Activated T-helper 1 cell treated with anti-CD3 and anti-CD28 coated beads, Interleukin-2, amount 50 U/mL, for 16 hours (primary cell): Measurements from ENCODE around the gene EDEM2.
"Not testable (repeated sequence)": the region's sequence is repeated elsewhere in the genome, so short reads cannot be mapped to it uniquely, and the experiment has no call there.

Experiments
- DNase-seq, 2 donors: peaks; one replicate each; pipeline ENCODE4 v3.0.0-alpha.2; 2020; ENCODE audit warnings: low read depth in 1 of 2, low spot score in 1 of 2

Gene EDEM2

DNA sequence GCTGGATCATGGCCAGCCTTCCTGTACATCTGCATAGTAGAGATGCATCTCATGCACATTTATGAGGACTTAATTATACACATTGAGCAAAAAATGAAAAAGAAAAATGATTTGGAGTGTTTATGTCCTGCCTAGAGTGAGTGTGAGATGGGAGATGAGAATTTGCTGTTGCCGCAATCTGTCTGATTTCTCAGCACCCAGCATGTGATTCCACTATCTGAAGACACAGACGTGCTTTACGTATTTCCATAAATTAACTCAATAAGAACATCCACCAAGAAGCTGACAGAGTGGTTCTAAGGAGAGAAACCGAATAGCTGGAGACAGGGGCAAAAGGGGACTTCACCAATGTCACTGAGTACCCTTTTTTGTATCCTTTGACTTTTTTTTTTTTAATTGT is 15.2 kb downstream of the EDEM2 start:
- DNase-seq = no peak

DNA sequence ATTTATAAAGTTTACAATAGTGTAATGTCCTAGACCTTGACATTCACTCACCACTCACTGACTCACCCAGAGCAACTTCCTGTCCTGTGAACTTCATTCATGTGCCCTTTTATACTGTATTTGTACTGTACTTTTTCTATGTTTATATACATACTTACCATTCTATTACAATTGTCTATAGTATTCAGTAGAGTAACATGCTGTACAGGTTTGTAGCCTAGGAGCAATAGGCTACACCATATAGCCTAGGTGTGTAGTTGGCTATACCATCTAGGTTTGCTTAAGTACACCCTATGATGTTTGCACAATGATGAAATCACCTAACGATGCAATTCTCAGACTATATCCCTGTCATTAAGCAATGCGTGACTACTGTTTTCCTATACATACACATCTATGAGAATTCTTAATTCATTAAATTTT is 17.5 kb downstream of the EDEM2 start:
- DNase-seq = no peak

DNA sequence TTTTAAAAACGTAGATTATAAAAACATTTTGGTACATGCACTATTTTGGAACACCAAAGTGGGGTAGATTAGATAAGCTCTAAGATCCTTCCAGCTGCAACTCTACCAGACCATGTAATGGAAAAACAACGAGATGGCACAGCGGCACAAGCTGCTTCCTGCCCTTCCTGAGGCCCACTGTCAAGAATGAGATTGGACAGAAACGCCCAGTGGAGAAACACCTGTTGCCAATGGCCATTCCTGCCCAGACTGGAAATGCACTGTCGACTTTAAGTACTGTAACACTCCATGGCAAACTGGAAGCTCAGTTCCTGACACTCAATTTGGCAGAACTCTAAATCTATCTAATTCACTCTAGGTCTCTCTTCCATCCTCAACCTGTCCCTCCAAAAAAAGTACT is 21.4 kb downstream of the EDEM2 start:
- no peak for DNase-seq

DNA sequence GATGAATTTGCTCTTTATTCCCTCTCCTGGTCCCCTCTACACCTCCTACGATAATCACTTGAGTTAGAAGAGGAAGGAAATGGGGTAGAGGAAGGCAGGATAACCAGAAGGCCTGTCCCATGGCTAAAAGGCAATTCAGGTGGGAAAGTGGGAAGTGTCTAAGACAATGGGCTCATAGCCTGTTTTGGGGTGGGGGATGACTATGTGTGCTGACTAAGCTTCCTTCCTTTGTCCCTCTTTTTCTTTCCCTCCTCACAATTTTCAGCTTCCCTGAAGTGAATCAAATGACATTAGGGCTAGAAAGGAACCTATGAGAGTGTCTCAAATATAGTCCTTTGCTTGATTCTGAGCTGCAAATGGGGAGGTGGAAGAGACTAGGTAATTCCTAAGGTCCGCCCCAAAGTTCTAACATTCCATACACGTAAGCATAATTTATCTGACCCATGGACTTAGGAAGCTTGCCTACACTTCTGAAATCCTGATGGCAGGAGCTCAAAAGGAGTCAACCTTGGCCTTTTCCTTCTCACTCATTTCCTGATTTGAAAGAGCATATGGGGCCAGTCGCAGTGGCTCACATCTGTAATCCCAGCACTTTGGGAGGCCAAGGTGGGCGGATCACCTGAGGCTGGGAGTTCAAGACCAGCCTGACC is 24.3 kb downstream of the EDEM2 start:
- no peak for DNase-seq

DNA sequence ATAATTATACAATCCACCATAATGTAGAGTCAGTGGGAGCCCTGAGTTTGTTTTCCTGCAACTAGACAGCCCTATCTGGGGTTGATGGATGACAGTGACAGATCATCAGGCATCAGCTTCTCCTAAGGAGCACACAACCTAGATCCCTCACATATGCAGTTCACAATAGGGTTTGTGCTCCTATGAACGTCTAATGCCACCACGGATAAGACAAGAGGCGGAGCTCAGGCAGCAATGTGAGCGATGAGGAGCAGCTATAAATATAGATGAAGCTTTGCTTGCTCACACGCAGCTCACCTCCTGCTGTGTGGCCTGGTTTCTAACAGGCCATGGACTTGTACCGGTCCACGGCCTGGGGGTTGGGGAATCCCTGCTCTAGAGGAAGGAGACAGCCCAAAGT is 25.9 kb downstream of the EDEM2 start:
- no peak for DNase-seq

- DNase-seq = no peak
Observed at GRCh38 chr20:35120012-35120701, 27.0 kb downstream of the EDEM2 start.

GRCh38 chr20:35117629-35118028 is 29.5 kb downstream of the EDEM2 start:
- DNase-seq = no peak

DNA sequence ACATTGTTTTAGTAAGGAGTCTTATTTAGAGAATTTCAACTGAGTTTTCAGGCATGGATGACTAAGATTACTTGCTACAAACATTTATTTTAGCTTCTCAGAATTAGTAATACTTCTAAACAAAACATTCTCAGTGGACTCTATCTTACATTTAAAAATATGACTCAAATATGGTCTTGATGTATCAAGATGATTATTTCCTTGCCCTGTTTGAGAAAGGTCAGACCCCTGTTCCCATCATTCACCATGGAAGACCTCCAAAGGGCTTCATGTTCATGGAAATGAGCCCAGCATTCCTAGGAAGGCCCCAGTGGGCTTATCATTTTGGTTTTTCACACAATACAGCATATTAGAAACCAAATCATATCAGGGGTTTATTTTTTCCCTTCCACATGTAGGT is 29.9 kb downstream of the EDEM2 start:
- no peak for DNase-seq

DNA sequence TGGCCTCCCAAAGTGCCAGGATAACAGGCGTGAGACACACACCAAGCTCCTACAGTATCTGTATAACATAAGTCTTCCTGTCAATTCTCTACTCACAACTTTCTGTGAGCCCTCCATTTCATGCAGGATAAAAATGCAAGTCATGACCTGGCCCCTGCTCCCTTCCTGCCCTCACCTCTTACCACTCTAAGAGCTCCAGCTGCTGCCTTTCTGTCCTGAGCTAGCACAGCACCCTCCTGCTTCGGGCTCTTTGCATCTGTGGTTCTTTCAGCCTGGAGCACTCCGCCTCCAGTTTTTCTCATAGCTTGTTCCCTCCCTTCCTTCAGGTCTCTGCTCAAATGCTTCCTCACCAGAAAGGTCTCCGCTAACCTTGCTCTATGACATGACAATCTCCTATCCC is 30.9 kb downstream of the EDEM2 start:
- DNase-seq = no peak

- no peak for DNase-seq
Observed at GRCh38 chr20:35115606-35116005, 31.5 kb downstream of the EDEM2 start.

GRCh38 chr20:35112276-35112675 is 34.9 kb downstream of the EDEM2 start:
- not testable (repeated sequence) for DNase-seq

DNA sequence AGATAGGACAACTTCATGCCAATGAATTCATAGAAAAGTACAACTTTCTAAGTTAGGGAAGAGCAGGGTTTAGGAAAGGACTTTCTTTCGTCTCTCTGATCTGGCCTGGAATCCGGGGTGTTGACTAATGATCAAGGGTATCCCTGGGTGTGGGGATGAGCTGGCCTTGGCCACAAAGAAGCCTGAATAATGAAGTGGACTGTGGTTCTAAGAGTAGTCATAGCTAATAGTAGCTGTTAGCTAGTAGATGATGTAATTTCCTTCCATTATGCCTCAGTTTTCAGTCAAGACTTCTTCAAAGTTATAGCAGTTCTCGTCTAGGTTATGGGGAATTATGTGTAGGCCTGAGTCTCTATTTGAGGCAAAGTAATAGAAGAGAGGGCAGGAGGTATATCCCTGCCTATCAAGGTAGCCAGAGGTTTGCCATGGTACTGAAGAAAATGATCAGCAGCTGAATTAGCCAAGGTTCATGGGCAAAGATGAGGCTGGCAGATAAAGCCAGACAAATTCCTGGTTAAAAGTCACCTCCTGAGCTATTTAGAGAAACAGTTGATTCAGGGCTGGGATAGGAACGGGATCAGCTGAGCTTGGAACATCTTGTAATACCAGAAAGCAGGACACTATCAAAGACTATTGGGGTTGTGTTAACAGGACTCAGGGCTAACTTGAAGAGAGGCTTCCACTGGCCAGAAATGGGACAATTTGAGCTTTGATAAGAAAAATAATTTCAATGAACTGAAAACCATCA is 35.8 kb downstream of the EDEM2 start:
- no peak for DNase-seq

- DNase-seq = no peak
Observed at GRCh38 chr20:35108921-35109320, 38.2 kb downstream of the EDEM2 start.

GRCh38 chr20:35106827-35107380 is 40.2 kb downstream of the EDEM2 start:
- DNase-seq = no peak

- no peak for DNase-seq
Observed at GRCh38 chr20:35104685-35105295, 42.3 kb downstream of the EDEM2 start.

GRCh38 chr20:35101620-35102019 is 45.5 kb downstream of the EDEM2 start:
- no peak for DNase-seq

GRCh38 chr20:35093267-35093884 is 53.8 kb downstream of the EDEM2 start:
- DNase-seq = peak in 1 of 2 donors; percentile 8

DNA sequence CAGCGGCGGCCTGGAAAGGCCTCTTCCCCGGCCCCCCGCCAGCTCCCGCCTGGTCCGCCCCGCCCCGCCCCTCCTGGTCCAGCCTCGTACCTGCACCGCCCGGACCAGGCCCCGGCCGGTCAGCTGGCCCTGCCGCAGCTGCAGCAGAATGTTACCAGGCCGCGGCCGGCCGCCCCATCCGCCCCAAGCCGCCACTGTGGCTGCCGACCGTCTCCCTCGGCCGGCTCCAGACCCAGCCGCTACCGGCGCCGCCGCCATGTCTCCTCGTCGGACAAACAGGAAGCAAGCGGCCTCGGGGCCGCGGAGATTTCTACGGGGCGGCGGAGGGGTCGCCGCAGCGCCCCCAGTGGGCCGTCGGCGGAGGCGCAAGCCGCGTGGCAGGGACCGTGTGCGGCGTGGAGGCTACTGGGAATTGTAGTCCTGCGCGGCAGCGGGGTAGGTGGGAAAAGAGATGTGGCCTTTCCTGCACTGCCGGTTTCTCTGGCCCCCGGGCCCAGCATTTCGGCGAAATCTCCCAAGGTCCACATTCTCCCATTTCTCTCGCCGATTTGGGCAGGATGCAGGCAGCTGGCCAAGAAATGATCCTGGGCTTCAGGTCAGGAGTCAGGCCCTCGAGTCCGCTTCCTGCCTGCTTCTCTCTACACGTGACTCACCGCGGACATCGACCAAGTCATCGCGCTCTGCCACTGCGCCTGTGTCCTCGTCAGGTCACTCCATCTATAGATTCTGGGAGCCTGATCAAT is 54.4 kb downstream of the EDEM2 start, which contains the start of gene TRPC4AP:
Gene TRPC4AP, minus strand, starts transcription at position 284 of the 743 bp plus-strand sequence. Its CDS starts 26 bp downstream, at position 258.
- peak; percentile 75 to 83 for DNase-seq

DNA sequence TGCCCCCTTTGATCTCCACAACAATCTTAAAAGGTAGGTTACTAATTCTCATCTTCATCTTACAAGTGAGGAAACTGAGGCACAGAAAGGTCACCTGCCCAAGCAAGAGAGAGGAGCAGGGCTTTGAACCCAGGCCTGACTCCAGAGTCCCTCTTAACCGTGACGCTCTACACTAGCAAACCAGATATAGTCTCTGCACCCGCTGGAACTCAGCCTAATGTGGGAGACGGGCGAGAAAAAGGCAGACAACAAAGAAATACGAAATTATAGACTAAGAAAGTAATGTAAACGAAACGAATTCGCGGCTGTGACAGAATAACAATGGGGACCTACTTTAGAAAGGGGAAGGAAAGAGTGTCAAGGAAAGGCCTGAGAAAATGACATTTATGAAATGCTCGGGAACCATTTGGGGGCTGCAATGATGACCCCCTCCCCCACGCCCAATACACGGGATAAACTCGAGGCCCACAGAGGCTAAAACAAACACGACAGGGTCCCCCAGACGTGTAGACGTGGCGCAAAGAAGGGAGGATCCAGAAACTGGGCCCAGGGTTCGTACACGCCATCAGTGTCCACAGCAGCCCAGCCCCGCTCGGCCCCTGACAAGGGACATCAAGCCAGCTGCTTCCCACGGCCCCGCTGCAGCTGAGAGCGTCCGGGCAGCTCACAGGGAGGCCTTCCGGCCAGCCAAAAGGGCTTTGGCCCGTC is 55.2 kb downstream of the EDEM2 start:
- DNase-seq = no peak
